ENCODE data around the gene PPP2R2C.
A peak's percentile ranks its signal among the peaks of the same experiment; 100 is the strongest.

PPP2R2C gene

GRCh38 chr4:6467600-6467999 is 4.8 kb downstream of the PPP2R2C start:
- no peak overlapping the region for H3K4me3 ChIP-seq (ENCODE audit: low read depth, low read length)
- POLR2A ChIA-PET: no interaction called here
- 0 out of 2 replicates have a peak, but pooled peaks have one; percentile 24 for TF ChIP-seq ZBTB6 (tag by site-specific recombination; IDR thresholded peaks at IDR 0.05)
- no peak for TF ChIP-seq EGR2 (tag by site-specific recombination; IDR thresholded peaks at IDR 0.05; ENCODE audit: low read depth)
- no peak for TF ChIP-seq ZNF324 (tag by site-specific recombination; IDR thresholded peaks at IDR 0.05)
- TF ChIP-seq ZNF221 (tag by site-specific recombination; IDR thresholded peaks at IDR 0.05; ENCODE audit: borderline replicate concordance): no peak
- no peak for TF ChIP-seq ZSCAN16 (tag by site-specific recombination; IDR thresholded peaks at IDR 0.05)
- no peak for TF ChIP-seq GLIS2 (tag by site-specific recombination; IDR thresholded peaks at IDR 0.05)
- TF ChIP-seq ZFHX2 (tag by site-specific recombination; conservative IDR thresholded peaks at IDR 0.05): 0 out of 2 replicates have a peak, but pooled peaks have one; percentile 20
- TF ChIP-seq INSM2 (tag by site-specific recombination; IDR thresholded peaks at IDR 0.05): no peak
- TF ChIP-seq ZEB2 (tag by site-specific recombination; IDR thresholded peaks at IDR 0.05): no peak
- TF ChIP-seq GLI2 (tag by site-specific recombination; IDR thresholded peaks at IDR 0.05; ENCODE audit: borderline replicate concordance, low read depth): no peak
- no peak for TF ChIP-seq ZNF148 (tag by site-specific recombination; IDR thresholded peaks at IDR 0.05; ENCODE audit: borderline replicate concordance)
- TF ChIP-seq ZNF37A (tag by site-specific recombination; IDR thresholded peaks at IDR 0.05): no peak
- no peak for TF ChIP-seq ZNF48 (tag by site-specific recombination; IDR thresholded peaks at IDR 0.05)
- TF ChIP-seq ZNF600 (tag by site-specific recombination; IDR thresholded peaks at IDR 0.05): 0 out of 2 replicates have a peak, but pooled peaks have one; percentile 43
- no peak for TF ChIP-seq ZNF555 (tag by site-specific recombination; conservative IDR thresholded peaks at IDR 0.05)
- TF ChIP-seq ZNF623 (tag by site-specific recombination; IDR thresholded peaks at IDR 0.05): no peak
- H3K4me1 ChIP-seq (ENCODE audit: control insufficient read depth, insufficient read depth, low read length): no peaks in the 10 kb centered on the region
- H3K27ac ChIP-seq (ENCODE audit: extremely low read depth, low read depth, low read length): no peak overlapping the region
- H3K36me3 ChIP-seq (ENCODE audit: control insufficient read depth in 2 of 2, insufficient read depth in 1 of 2, low read length in 2 of 2): no peaks in the 10 kb centered on the region
- CTCF ChIA-PET: no interaction called here
- no peaks in the 10 kb centered on the region for H3K9me3 ChIP-seq (ENCODE audit: control insufficient read depth, insufficient read depth, low read depth, low read length)

GRCh38 chr4:6466756-6467381 is 5.5 kb downstream of the PPP2R2C start:
- POLR2A ChIA-PET: no interaction called here
- no peaks in the 10 kb centered on the region for H3K4me1 ChIP-seq (ENCODE audit: control insufficient read depth, insufficient read depth, low read length)
- no peaks in the 10 kb centered on the region for H3K36me3 ChIP-seq (ENCODE audit: control insufficient read depth in 2 of 2, insufficient read depth in 1 of 2, low read length in 2 of 2)
- no peak for TF ChIP-seq ZNF830 (tag by site-specific recombination; IDR thresholded peaks at IDR 0.05; ENCODE audit: low read depth)
- TF ChIP-seq ZNF223 (tag by site-specific recombination; IDR thresholded peaks at IDR 0.05): no peak
- no peak for TF ChIP-seq GFI1B (tag by site-specific recombination; IDR thresholded peaks at IDR 0.05)
- TF ChIP-seq ZNF138 (tag by site-specific recombination; IDR thresholded peaks at IDR 0.05; ENCODE audit: borderline replicate concordance): no peak
- H3K27ac ChIP-seq (ENCODE audit: extremely low read depth, low read depth, low read length): no peak overlapping the region
- CTCF ChIA-PET: no interaction called here
- no peaks in the 10 kb centered on the region for H3K9me3 ChIP-seq (ENCODE audit: control insufficient read depth, insufficient read depth, low read depth, low read length)
- H3K4me3 ChIP-seq (ENCODE audit: low read depth, low read length): no peak overlapping the region
